Pancreas (tissue), 10 donors: ENCODE measurements around the gene GAB2. TPM values are rescaled to one million over a fixed set of nuclear protein-coding genes. Genes with fewer than 3 reads are reported as not detected.

Experiments used
- ATAC-seq, 4 donors: fragments of 200-7000 bp; cut with Tn5 transposase; one replicate each; pipeline versions ENCODE4 v1.8.0 to v1.9.1; 2020; ENCODE audit warnings: mild to moderate bottlenecking in 4 of 4, moderate library complexity in 4 of 4
- DNase-seq, 6 donors: peaks; one replicate each; pipeline ENCODE4 v3.0.0-alpha.2; 2020
- FAIRE-seq: peaks from 2 replicates; lab custom pipeline; 2012; peaks lifted over from hg19 to GRCh38; lab: Jason Lieb, UNC
- H3K27ac ChIP-seq, 4 donors: fragments of 200-600 bp; sonication (generic); 1 replicate in 3 of 4; 2 replicates in 1 of 4; pipeline versions ENCODE4 v1.5.0 to v1.8.0; 2020
- H3K27me3 ChIP-seq, 4 donors: fragments of 200-600 bp; one replicate each; pipeline ENCODE4 v1.8.0; 2021
- H3K36me3 ChIP-seq, 3 donors: fragments of 200-600 bp; sonication (generic) in 1 of 3; one replicate each; pipeline versions ENCODE4 v1.5.0 to v1.8.0; 2020 to 2021
- H3K4me1 ChIP-seq, 3 donors: fragments of 200-600 bp; one replicate each; pipeline ENCODE4 v1.8.0; 2021
- H3K4me3 ChIP-seq, 4 donors: fragments of 200-600 bp; sonication (generic) in 2 of 4; one replicate each; pipeline versions ENCODE4 v1.5.0 to v1.8.0; 2020 to 2021
- H3K9me3 ChIP-seq, 4 donors: fragments of 200-600 bp; one replicate each; pipeline ENCODE4 v1.8.0; 2021
- WGBS, 2 donors: extraction: QIAGEN DNeasy Blood & Tissue Kit; methylation state at CpG; one replicate each; pipeline ENCODE4 v1.1.7; 2013; 5-methylcytosine and 5-hydroxymethylcytosine counted together
- intact Hi-C, 3 donors: fragments of 100-400 bp; cut with DNase I; formaldehyde crosslinking; loops; one replicate each; pipeline versions ENCODE4 v1.11.1 to v1.14.2; 2022
- polyA plus RNA-seq, 2 donors: library from polyadenylated mRNA; stranded (reverse); fragments of 200-250 nt; gene quantifications; one replicate each; pipeline ENCODE4 v1.2.3, GENCODE V29; 2013
- total RNA-seq, 6 donors: library from RNA; stranded (reverse); fragmentation: NEBNext Ultra II Directional in 4 of 6; extraction: Animal tissue kit (Norgen Biotek cat#: 25700) in 4 of 6; gene quantifications; one replicate each; pipeline versions ENCODE4 v1.2.1 to v1.2.4, GENCODE V29; 2021 to 2023
- TF ChIP-seq, protein P1 (sequence below), 4 donors: fragments of 200-600 bp; sonication (generic) in 3 of 4; IDR thresholded peaks; one replicate each; pipeline versions ENCODE4 v1.5.0 to v1.8.0; 2021; ENCODE audit warnings: antibody characterized with exemption in 4 of 4
- donor health status: healthy with polysubstance abuse.
- donor health status: DM: no; HTN: no; CAD: no; lungs with moderate emphysema.
- donor health status: DM: no; HTN: no; CAD: no.
- donor health status: control.
- donor health status: control.
- donor health status: Bipolar disorder and iron deficiency.
- donor health status: DM: yes; HTN: yes; CAD: no.
- donor health status: DM: no; HTN: no; CAD: no.
- donor health status: DM: no; HTN: no; CAD: no.
- donor health status: DM: yes; HTN: yes; CAD: no.

GAB2 gene
- total and polyA plus RNA-seq, 8 donors, result 3.1 to 17.8 (median 9.4) TPM

DNA sequence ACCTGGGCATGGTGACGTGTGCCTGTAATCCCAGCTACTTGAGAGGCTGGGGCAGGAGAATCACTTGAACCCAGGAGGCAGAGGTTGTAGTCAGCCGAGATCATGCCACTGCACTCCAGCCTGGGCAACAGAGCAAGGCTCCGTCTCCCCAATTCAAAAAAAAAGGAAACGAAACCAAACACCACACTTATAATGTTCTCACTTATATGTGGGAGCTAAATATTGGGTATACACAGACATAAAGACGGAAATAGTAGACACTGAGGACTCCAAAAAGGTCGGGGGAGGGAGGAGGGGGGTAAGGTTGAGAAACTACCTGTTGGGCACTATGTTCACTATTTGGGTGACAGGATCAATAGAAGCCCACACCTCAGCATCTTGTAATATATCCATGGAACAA, 94.3 kb downstream of the GAB2 start:
- intact Hi-C loops, result no loop called here
- FAIRE-seq (no peak), DNase-seq (no peak), ATAC-seq (no peak)
- Histone ChIP-seq H3K4me3 (no peak overlapping the region), H3K4me1 (no peaks in the 10 kb centered on the region), H3K36me3 (no peaks in the 10 kb centered on the region), H3K27ac (no peak overlapping the region), H3K9me3 (no peaks in the 10 kb centered on the region), H3K27me3 (no peaks in the 10 kb centered on the region)
- WGBS, 2 donors, result 91 to 97% methylated on average over 6 of the region's 6 CpGs
- TF ChIP-seq, protein P1, sequence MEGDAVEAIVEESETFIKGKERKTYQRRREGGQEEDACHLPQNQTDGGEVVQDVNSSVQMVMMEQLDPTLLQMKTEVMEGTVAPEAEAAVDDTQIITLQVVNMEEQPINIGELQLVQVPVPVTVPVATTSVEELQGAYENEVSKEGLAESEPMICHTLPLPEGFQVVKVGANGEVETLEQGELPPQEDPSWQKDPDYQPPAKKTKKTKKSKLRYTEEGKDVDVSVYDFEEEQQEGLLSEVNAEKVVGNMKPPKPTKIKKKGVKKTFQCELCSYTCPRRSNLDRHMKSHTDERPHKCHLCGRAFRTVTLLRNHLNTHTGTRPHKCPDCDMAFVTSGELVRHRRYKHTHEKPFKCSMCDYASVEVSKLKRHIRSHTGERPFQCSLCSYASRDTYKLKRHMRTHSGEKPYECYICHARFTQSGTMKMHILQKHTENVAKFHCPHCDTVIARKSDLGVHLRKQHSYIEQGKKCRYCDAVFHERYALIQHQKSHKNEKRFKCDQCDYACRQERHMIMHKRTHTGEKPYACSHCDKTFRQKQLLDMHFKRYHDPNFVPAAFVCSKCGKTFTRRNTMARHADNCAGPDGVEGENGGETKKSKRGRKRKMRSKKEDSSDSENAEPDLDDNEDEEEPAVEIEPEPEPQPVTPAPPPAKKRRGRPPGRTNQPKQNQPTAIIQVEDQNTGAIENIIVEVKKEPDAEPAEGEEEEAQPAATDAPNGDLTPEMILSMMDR (IDR thresholded peaks at IDR 0.05), result no peak

DNA sequence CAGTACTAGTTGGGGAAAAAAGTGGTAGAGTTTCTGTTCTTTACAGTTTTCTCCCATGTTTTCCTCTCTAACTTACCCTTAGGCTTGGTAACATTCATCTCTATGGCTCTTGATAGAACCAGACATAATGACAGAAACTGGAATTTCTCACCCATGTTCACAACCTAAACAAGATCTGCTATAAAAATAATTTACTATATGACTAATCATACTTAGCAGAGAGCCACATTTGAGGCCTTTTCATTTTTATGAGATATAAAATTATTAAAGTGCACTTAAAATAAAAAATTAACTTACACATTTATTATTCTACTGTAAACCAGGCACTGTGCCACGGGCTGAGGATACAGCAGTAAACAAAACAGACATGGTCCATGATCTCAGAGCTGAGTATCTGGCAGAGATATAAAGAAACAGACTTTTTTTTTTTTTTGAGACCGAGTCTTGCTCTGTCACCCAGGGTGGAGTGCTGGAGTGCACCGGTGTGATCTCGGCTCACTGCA, 98.1 kb downstream of the GAB2 start:
- Histone ChIP-seq H3K36me3 (no peaks in the 10 kb centered on the region), H3K4me3 (no peak overlapping the region), H3K9me3 (no peaks in the 10 kb centered on the region), H3K4me1 (no peaks in the 10 kb centered on the region), H3K27ac (no peak overlapping the region), H3K27me3 (no peaks in the 10 kb centered on the region)
- FAIRE-seq (no peak), DNase-seq (no peak), ATAC-seq (no peak)
- 64 to 69% methylated on average over 4 of the region's 4 CpGs for WGBS, 2 donors
- intact Hi-C loops, result no loop called here
- TF ChIP-seq, protein P1 (IDR thresholded peaks at IDR 0.05), result no peak

DNA sequence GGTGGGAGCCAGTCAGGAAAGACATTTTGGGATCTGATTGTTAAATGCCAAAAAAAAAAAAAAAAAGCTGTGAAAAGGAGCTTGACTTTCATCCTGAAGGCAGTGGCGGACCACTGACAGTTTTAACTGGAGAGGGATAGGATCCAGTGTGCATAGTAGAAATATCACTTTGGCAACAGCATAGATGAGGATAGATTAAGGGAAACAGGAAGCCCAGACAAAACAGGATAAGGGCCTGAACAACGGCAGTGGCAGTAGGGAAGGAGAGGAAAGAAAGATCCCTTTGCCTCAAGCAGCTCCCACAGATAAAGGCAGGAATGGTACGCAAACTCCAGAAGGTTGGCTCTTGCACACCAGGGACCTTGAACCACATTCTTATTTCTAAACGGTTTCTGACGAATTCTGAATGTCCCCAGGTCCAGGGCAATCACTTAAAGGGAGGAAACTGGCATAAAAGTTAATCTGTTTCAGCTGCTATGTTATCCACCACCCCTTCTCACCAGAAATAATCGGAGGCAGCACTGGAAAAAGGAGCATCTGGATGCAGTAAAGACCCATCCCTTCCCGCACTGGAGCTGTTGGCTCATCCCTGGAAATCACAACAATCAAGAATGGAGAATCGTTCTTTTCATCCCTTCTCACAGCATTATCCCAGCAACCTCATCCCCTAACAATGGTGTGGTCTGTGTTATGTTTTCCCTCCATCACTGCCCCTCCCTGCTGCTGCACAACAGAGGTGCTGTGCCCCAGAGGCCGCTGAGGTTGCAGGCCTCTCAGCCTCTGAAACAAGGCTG, 99.1 kb downstream of the GAB2 start:
- H3K9me3 ChIP-seq, result no peaks in the 10 kb centered on the region
- TF ChIP-seq, protein P1 (IDR thresholded peaks at IDR 0.05), result no peak
- intact Hi-C loops, result no loop called here
- DNase-seq (no peak), FAIRE-seq (no peak), ATAC-seq (no peak)
- peaks cover 0 to 3% (median 0%) of the 10 kb centered on the region in 3 donors for H3K4me1 ChIP-seq
- no peaks in the 10 kb centered on the region for H3K36me3 ChIP-seq
- no peak overlapping the region for H3K27ac ChIP-seq
- 61 to 62% methylated on average over 9 of the region's 9 CpGs for WGBS, 2 donors
- H3K27me3 ChIP-seq, result no peaks in the 10 kb centered on the region
- H3K4me3 ChIP-seq, result no peak overlapping the region

DNA sequence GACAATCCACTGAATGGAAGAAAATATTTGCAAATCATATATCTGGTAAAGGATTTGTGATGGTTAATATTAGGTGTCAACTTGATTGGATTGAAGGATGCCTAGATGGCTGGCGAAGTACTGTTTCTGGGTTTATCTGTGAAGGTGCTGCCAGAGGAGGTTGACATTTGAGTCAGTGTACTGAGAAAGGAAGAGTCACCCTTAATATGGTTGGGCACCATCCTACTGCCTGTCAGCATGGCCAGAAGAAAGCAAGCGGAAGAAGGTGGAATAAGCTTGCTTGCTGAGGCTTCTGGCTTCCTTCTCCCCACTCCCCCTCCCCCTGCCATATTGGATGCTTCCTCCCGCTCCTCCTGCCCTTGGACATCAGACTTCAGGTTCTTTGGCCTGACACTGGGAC, 101.9 kb downstream of the GAB2 start:
- H3K4me3 ChIP-seq, result no peak overlapping the region

More for the DNA sequence above, 101.9 kb downstream of the GAB2 start:
- Histone ChIP-seq H3K36me3 (no peaks in the 10 kb centered on the region), H3K27me3 (no peaks in the 10 kb centered on the region), H3K4me1 (peaks cover 0 to 11% (median 3%) of the 10 kb centered on the region in 3 donors), H3K27ac (no peak overlapping the region), H3K9me3 (no peaks in the 10 kb centered on the region)
- DNase-seq (no peak), ATAC-seq (no peak), FAIRE-seq (no peak)
- intact Hi-C loops, result no loop called here
- TF ChIP-seq, protein P1 (IDR thresholded peaks at IDR 0.05), result no peak
- WGBS, 2 donors, result 96 to 99% methylated on average over 3 of the region's 3 CpGs
